IPS-20b (cell line): ENCODE results near the gene RPLP2.

Source experiments
- H3K27ac ChIP-seq: one replicate; pipeline ENCODE4 v1.5.1; 2013; ENCODE audit warnings: low read length
- H3K27me3 ChIP-seq: 2 replicates; pipeline ENCODE4 v1.6.1; 2013; ENCODE audit warnings: mild to moderate bottlenecking, low read length, inconsistent platforms; ENCODE audit not compliant: insufficient read depth
- H3K36me3 ChIP-seq: 2 replicates; pipeline ENCODE4 v1.6.1; 2013; ENCODE audit warnings: low read depth, mild to moderate bottlenecking, inconsistent platforms, low read length, moderate library complexity; ENCODE audit not compliant: insufficient read depth
- H3K4me1 ChIP-seq: 2 replicates; pipeline ENCODE4 v1.6.1; 2013; ENCODE audit warnings: mild to moderate bottlenecking, control low read depth, inconsistent platforms, low read length, moderate library complexity; ENCODE audit not compliant: insufficient read depth
- H3K4me3 ChIP-seq: 2 replicates; pipeline ENCODE4 v1.5.1; 2013; ENCODE audit warnings: mild to moderate bottlenecking, low read length, inconsistent platforms
- H3K9ac ChIP-seq: 2 replicates; pipeline ENCODE4 v1.6.1; 2013; ENCODE audit warnings: low read depth, mild to moderate bottlenecking, inconsistent platforms, low read length, moderate library complexity
- H3K9me3 ChIP-seq: 2 replicates; pipeline ENCODE4 v1.6.1; 2013; ENCODE audit warnings: mild to moderate bottlenecking, low read depth, low read length, inconsistent platforms; ENCODE audit not compliant: insufficient read depth

RPLP2 gene

DNA sequence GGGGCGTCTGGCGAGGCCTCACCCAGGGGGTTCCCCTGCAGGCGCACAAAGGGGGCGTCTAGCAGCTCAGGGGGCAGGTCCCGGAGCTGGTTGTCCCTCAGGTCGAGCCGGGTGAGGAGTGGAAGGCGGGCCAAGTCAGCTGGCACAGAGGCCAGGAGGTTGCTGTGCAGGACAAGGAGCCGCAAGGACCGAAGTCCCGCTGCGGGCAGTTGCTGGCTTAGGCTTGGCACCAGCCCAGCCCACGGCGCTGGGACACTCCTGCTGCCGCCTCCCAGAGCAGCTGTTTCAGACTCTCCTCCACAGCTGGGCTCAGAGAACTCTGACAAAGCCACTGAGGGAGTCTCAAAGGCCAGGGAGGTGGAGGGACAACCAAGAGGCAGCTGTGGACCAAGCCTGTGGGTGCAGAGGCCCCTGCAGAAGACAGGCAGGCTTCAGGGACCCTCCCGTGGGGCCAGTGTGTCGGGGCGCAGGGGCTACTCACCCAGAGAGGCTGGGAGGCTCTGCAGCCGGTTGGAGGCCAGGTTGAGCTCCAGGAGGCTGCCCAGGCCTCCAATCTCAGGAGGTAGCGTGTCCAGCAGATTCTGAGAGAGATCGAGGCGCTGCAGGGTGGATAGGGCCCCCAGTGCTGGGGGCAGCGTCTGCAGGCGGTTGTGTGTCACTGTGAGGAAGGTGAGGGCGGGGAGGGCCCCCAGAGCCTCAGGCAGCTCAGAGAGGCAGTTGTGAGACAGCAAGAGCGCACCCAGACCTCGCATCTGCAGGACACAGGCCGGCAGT is 6.9 kb upstream of the RPLP2 start:
- Histone ChIP-seq H3K4me1 (peaks cover 4% of the 10 kb centered on the region; the same call in 1 of the 2 replicates), H3K9ac (no peak overlapping the region), H3K9me3 (no peaks in the 10 kb centered on the region), H3K4me3 (no peak overlapping the region), H3K36me3 (peaks cover 18% of the 10 kb centered on the region; the same call in 1 of the 2 replicates), H3K27me3 (no peaks in the 10 kb centered on the region), H3K27ac (no peak overlapping the region)

DNA sequence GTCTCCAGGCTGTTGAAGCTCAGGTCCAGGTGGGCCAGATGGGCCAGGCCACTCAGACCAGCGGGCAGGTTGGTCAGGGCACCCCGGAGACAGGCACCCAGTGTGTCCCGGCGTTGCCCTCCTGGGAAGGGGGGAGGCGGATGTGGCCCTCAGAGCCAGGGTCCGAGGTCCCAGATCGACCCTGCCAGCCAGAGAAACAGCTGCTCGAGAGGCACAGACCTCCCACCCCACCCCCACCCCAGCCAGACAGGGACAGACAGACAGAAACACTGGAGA is 6.4 kb upstream of the RPLP2 start:
- H3K4me3 ChIP-seq: no peak overlapping the region
- H3K9me3 ChIP-seq: no peaks in the 10 kb centered on the region
- no peak overlapping the region; the same call in 1 of the 2 replicates for H3K9ac ChIP-seq
- H3K27me3 ChIP-seq: no peaks in the 10 kb centered on the region
- peaks cover 4% of the 10 kb centered on the region; the same call in 1 of the 2 replicates for H3K4me1 ChIP-seq
- H3K27ac ChIP-seq: no peak overlapping the region
- H3K36me3 ChIP-seq: peaks cover 18% of the 10 kb centered on the region; the same call in 1 of the 2 replicates

DNA sequence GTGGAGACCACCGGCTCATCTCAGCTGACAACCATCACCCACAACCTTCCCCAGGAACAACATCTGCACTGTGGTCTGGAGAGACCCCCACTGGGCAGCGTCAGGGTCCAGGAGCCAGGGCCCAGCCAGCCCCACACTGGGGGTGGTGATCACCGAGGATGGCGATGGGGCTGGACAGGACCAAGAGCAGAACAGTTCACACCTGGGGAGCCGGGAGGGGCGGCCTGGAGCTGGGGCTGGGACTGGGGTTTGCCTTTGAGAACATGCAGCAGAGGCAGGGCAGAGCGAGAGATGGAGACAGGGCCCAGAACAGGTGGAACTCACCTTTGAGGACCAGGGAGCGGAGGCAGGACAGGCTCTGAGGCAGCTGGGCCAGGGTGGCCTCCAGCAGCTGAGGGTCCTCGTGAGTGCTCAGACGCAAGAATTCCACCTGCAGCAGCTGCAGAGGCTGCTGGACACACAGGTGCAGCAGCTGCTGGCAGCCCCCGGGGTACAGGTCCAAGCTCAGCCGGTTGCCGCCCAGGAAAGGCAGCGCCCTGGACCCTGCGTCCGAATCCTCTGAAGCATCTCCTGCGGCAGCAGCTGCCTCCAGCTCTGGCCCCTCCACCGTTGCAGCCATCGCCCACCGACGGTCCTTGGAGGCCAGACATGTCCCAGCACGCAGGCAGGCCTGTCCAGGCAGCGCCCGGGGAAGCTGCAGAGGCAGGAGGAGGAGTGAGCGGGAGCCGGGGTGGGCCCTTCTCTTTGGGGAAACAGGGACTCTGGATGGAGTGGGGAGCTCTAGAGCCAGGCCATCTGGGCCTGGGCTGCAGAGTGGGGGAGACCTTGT is 5.8 kb upstream of the RPLP2 start:
- H3K9me3 ChIP-seq: no peaks in the 10 kb centered on the region
- peak overlapping the region; percentile 79 for H3K4me3 ChIP-seq
- peak overlapping the region; percentile 79; the same call in 1 of the 2 replicates for H3K9ac ChIP-seq
- peaks cover 18% of the 10 kb centered on the region; the same call in 1 of the 2 replicates for H3K36me3 ChIP-seq
- peaks cover 4% of the 10 kb centered on the region; the same call in 1 of the 2 replicates for H3K4me1 ChIP-seq
- H3K27me3 ChIP-seq: no peaks in the 10 kb centered on the region
- H3K27ac ChIP-seq: no peak overlapping the region

GRCh38 chr11:804599-804964 is 5.2 kb upstream of the RPLP2 start:
- Histone ChIP-seq H3K4me3 (peak overlapping the region; percentile 79), H3K9ac (peak overlapping the region; percentile 79; the same call in 1 of the 2 replicates), H3K27me3 (no peaks in the 10 kb centered on the region), H3K9me3 (no peaks in the 10 kb centered on the region), H3K36me3 (peaks cover 18% of the 10 kb centered on the region; the same call in 1 of the 2 replicates), H3K4me1 (peaks cover 4% of the 10 kb centered on the region; the same call in 1 of the 2 replicates), H3K27ac (no peak overlapping the region)

GRCh38 chr11:808427-809286 is 1.1 kb upstream of the RPLP2 start:
- H3K27me3 ChIP-seq: no peaks in the 10 kb centered on the region
- peaks cover 10% of the 10 kb centered on the region; the same call in 1 of the 2 replicates for H3K4me1 ChIP-seq
- no peaks in the 10 kb centered on the region for H3K9me3 ChIP-seq
- H3K36me3 ChIP-seq: peaks cover 32% of the 10 kb centered on the region
- peak overlapping the region; percentile 97 for H3K4me3 ChIP-seq
- peak overlapping the region; percentile 100 for H3K27ac ChIP-seq
- peak overlapping the region; percentile 100 for H3K9ac ChIP-seq

GRCh38 chr11:810040-810567 is 337 bp downstream of the RPLP2 start:
- Histone ChIP-seq H3K9me3 (no peaks in the 10 kb centered on the region), H3K9ac (peak overlapping the region; percentile 100), H3K27me3 (no peaks in the 10 kb centered on the region), H3K4me1 (peaks cover 6% of the 10 kb centered on the region; the same call in 1 of the 2 replicates), H3K4me3 (peak overlapping the region; percentile 97), H3K36me3 (peaks cover 41% of the 10 kb centered on the region), H3K27ac (peak overlapping the region; percentile 80)

DNA sequence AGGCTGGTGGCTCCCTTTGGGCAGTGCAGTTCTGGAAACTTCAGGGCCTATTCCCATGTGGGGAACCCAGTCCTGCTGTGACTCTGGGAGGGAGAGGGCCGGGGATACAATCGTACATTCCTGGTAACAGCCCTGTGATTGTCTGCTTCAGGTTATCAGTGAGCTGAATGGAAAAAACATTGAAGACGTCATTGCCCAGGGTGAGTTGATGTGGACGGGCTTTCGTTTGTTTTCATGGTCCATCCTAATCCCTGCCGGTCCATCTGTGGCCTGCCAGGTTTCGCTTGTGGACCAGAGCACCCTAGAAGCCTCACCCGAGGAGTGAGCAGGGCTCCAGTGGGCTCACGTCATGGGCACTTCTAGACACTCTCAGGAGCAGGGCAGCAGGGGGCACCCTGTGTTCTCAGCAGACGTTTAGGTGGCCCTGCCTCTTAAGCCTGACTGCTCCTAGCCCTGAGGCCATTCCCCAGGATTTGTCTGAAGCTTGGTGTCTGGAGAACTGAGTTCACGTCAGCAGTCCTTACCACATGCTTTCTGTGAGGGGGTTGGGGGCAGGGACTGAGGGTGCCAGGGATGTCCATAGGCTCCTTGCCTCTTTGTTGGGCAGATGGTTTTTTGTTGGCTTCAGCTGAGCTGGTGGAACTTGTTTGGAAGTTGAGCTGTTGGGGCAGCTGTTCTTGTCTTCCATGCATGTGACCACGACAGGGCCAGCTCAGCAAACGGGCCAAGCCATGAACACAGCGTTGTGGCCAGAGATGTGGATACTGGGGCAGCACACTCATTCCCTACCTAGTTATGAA is 1.9 kb downstream of the RPLP2 start:
- Histone ChIP-seq H3K4me1 (peaks cover 6% of the 10 kb centered on the region; the same call in 1 of the 2 replicates), H3K27ac (no peak overlapping the region), H3K9me3 (no peaks in the 10 kb centered on the region), H3K27me3 (no peaks in the 10 kb centered on the region), H3K4me3 (peak overlapping the region; percentile 97), H3K9ac (peak overlapping the region; percentile 100; the same call in 1 of the 2 replicates), H3K36me3 (peaks cover 42% of the 10 kb centered on the region)

- H3K4me1 ChIP-seq: peaks cover 6% of the 10 kb centered on the region; the same call in 1 of the 2 replicates
- H3K9ac ChIP-seq: no peak overlapping the region
- H3K27ac ChIP-seq: no peak overlapping the region
- no peak overlapping the region for H3K4me3 ChIP-seq
- H3K36me3 ChIP-seq: peaks cover 42% of the 10 kb centered on the region
- no peaks in the 10 kb centered on the region for H3K27me3 ChIP-seq
- H3K9me3 ChIP-seq: no peaks in the 10 kb centered on the region
Measured at GRCh38 chr11:812390-812789, 2.6 kb downstream of the RPLP2 start.

DNA sequence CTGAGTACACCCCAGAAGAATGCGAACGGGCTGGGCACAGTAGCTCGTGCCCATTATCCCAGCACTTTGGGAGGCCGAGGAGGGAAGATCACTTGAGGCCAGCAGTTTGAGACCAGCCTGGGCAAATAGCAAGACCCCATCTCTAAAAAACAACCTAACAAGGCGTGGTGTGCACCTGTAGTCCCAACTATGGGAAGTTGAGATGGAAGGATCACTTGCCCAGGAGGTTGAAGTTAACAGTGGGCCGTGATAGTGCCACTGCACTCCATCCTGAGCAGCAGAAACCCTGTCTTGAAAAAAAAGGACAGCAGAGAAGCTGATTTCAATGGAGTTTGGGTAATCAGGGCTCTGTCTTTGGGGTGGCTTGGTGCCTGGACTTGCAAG is 3.3 kb downstream of the RPLP2 start:
- Histone ChIP-seq H3K4me3 (no peak overlapping the region), H3K9ac (no peak overlapping the region), H3K36me3 (peaks cover 42% of the 10 kb centered on the region), H3K27ac (no peak overlapping the region), H3K27me3 (no peaks in the 10 kb centered on the region), H3K9me3 (no peaks in the 10 kb centered on the region), H3K4me1 (peaks cover 6% of the 10 kb centered on the region; the same call in 1 of the 2 replicates)

DNA sequence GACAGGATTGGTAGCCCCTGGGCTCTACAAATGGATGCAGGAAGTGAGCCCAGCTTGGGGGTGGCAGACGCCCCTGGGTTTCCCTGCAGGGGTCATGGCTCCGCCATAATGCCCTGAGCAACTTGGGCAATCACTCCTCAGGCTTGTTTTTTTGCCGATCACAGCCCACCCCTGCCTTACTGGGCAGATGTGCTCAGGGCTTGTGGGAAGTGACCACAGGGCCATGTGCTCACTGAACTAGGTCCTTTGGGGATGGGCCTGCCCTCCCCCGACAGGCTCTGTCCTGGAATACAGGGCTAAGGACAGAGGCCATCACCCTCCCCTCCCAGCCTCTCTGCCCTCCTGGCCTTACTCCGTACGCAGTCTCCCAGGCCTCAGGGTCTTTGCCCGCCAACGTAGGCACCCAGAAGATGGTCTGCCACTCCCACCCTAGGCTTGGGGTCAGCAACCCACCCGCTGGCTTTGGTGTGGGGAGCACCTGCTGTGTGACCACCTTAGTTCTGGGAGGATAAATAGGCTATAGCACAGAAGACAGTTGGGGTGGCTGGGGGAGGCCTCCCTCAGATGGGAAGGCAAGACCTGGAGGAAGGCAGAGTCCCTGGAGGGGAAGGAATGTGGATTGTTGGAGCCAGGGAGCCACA is 3.8 kb downstream of the RPLP2 start:
- Histone ChIP-seq H3K9ac (no peak overlapping the region), H3K27ac (peak overlapping the region; percentile 56), H3K4me3 (no peak overlapping the region), H3K27me3 (no peaks in the 10 kb centered on the region), H3K4me1 (peaks cover 6% of the 10 kb centered on the region; the same call in 1 of the 2 replicates), H3K9me3 (no peaks in the 10 kb centered on the region), H3K36me3 (peaks cover 42% of the 10 kb centered on the region)
